Keratinocyte (primary cell): ENCODE measurements around the gene P2RX1.

Source experiments
- CTCF ChIP-seq, 3 experiments: IDR thresholded peaks in 1 of 3; conservative IDR thresholded peaks in 1 of 3; optimal IDR thresholded peaks in 1 of 3; 2 replicates in 2 of 3; 3 replicates in 1 of 3; pipeline versions ENCODE3 to v1.5.1; 2011; ENCODE audit warnings: low read length in 3 of 3, mild to moderate bottlenecking in 3 of 3, moderate library complexity in 2 of 3, control low read depth in 1 of 3, inconsistent platforms in 1 of 3; ENCODE audit not compliant: insufficient read depth in 2 of 3; ENCODE audit errors: extremely low read depth in 1 of 3
- EZH2 ChIP-seq: IDR thresholded peaks from one replicate; pipeline ENCODE4 v1.6.1; 2012; ENCODE audit warnings: inconsistent platforms, mild to moderate bottlenecking, low read length, moderate library complexity

- TF ChIP-seq CTCF (optimal IDR thresholded peaks at IDR 0.05 in 1 of 3, IDR thresholded peaks at IDR 0.05 in 1 of 3, conservative IDR thresholded peaks at IDR 0.05 in 1 of 3; ENCODE audit: extremely low read depth in 1 of 3, insufficient read depth in 2 of 3, low read length in 3 of 3): peak in 1 of 3 experiments; percentile 31
- TF ChIP-seq EZH2: no peak
These were observed 49.0 kb upstream of the P2RX1 start for GRCh38 chr17:3965118-3965800.
